ENCODE data around the gene SHISAL1. TPM values are rescaled to one million over a fixed set of nuclear protein-coding genes. Genes with fewer than 3 reads are reported as not detected.

The SHISAL1 gene
- polyA plus RNA-seq, 1 experiment = 2.4 TPM

DNA sequence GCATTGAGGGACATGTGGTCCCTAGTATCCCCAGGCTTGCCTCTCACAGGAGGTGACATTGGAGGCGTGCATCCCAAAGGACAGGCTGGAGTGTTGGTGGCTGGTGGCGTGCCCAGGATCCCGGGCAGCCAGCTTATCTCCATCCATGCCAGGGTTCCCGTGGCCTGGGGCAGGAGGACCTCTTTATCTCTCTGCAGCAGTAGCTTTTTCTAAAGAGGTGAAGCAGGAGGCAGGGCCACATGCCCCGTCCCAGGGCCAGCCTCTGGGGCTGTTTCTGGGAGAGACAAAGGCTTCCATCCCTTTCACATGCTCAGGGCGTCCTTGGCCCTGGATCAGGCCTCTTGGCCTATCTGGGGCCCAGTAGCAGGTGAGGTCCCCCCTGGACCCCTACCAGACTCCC, 112.3 kb downstream of the SHISAL1 start:
- peaks cover 21% of the 10 kb centered on the region for H3K27me3 ChIP-seq (ENCODE audit: control insufficient read depth, insufficient read depth, low read length)
- CTCF ChIA-PET = no interaction called here
- no peaks in the 10 kb centered on the region for H3K9me3 ChIP-seq (ENCODE audit: control insufficient read depth, insufficient read depth, low read length)
- no peak for DNase-seq (ENCODE audit: low read depth, low spot score)
- TF ChIP-seq, protein P1, sequence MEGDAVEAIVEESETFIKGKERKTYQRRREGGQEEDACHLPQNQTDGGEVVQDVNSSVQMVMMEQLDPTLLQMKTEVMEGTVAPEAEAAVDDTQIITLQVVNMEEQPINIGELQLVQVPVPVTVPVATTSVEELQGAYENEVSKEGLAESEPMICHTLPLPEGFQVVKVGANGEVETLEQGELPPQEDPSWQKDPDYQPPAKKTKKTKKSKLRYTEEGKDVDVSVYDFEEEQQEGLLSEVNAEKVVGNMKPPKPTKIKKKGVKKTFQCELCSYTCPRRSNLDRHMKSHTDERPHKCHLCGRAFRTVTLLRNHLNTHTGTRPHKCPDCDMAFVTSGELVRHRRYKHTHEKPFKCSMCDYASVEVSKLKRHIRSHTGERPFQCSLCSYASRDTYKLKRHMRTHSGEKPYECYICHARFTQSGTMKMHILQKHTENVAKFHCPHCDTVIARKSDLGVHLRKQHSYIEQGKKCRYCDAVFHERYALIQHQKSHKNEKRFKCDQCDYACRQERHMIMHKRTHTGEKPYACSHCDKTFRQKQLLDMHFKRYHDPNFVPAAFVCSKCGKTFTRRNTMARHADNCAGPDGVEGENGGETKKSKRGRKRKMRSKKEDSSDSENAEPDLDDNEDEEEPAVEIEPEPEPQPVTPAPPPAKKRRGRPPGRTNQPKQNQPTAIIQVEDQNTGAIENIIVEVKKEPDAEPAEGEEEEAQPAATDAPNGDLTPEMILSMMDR (IDR thresholded peaks at IDR 0.05; ENCODE audit: low read depth, low read length) = no peak
- POLR2A ChIA-PET = no interaction called here
- H3K4me3 ChIP-seq (ENCODE audit: low read depth, low read length) = no peak overlapping the region
- H3K27ac ChIP-seq (ENCODE audit: low read depth, low read length) = no peak overlapping the region

DNA sequence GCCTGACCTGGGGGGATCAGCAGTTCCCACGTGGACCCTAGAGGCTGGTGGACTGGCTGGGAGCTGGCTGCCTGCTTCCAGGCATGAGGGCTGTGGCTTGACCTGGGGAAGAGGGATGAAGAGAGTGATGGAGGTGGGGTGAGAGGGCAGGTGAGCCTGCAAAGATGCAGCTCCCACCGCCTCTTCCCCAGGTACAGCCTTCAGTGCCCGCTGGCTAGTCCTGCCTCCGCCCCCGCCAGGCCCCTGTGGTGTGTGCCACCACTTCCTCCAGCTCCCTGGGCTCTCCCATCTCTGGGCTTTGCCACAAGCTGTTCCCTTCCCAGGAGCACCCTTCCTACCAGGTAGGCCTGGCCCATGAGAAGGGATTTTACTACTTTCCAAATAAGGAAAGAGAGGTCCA, 112.9 kb downstream of the SHISAL1 start:
- POLR2A ChIA-PET = no interaction called here
- no peaks in the 10 kb centered on the region for H3K9me3 ChIP-seq (ENCODE audit: control insufficient read depth, insufficient read depth, low read length)
- no peak overlapping the region for H3K4me3 ChIP-seq (ENCODE audit: low read depth, low read length)
- peaks cover 27% of the 10 kb centered on the region for H3K27me3 ChIP-seq (ENCODE audit: control insufficient read depth, insufficient read depth, low read length)
- H3K27ac ChIP-seq (ENCODE audit: low read depth, low read length) = no peak overlapping the region
- CTCF ChIA-PET = no interaction called here
- no peak for DNase-seq (ENCODE audit: low read depth, low spot score)
- TF ChIP-seq, protein P1 (IDR thresholded peaks at IDR 0.05; ENCODE audit: low read depth, low read length) = no peak

DNA sequence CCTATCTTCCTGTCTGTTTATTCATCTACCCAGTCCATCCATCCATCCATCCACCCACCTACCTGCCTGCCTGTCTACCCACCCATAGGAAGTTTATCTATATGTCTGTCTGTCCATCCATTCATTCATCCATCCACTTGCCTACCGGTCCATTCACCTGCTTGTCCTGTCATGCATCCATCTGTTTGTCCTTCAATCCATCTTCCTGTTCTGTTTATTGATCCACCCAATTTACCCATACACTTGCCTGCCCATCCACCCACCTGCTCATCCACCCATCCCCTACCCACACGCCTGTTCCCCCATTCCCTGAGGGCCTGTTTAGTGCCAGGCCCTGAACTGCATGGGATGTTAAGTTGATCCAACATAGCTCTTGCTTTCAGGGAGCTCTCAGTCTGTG, 113.6 kb downstream of the SHISAL1 start:
- POLR2A ChIA-PET = no interaction called here
- no peak for DNase-seq (ENCODE audit: low read depth, low spot score)
- no peaks in the 10 kb centered on the region for H3K9me3 ChIP-seq (ENCODE audit: control insufficient read depth, insufficient read depth, low read length)
- CTCF ChIA-PET = no interaction called here
- H3K27me3 ChIP-seq (ENCODE audit: control insufficient read depth, insufficient read depth, low read length) = peaks cover 29% of the 10 kb centered on the region
- TF ChIP-seq, protein P1 (IDR thresholded peaks at IDR 0.05; ENCODE audit: low read depth, low read length) = no peak
- no peak overlapping the region for H3K4me3 ChIP-seq (ENCODE audit: low read depth, low read length)
- H3K27ac ChIP-seq (ENCODE audit: low read depth, low read length) = no peak overlapping the region

DNA sequence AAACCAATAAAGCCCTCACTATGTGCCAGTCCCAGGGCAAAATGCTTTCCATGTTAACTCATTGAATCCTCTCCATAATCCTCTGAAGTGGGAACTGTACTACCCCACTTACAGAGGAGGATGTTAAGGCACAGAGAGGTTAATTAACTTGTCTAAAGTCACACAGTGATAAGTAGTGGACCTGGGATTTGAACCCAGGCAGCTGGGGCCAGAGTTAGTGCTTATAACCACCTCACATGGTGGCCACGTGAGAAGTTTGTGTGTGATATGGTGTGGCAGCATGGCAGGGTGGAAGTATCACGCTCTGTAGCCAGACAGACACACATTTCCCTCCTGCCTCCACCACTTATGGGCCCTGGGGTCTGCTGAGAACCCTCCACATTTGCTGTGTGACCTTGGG, 115.5 kb downstream of the SHISAL1 start:
- peaks cover 29% of the 10 kb centered on the region for H3K27me3 ChIP-seq (ENCODE audit: control insufficient read depth, insufficient read depth, low read length)
- H3K9me3 ChIP-seq (ENCODE audit: control insufficient read depth, insufficient read depth, low read length) = peaks cover 6% of the 10 kb centered on the region; the same call in 1 of the 2 replicates
- no peak for DNase-seq (ENCODE audit: low read depth, low spot score)
- TF ChIP-seq, protein P1 (IDR thresholded peaks at IDR 0.05; ENCODE audit: low read depth, low read length) = no peak
- no peak overlapping the region for H3K4me3 ChIP-seq (ENCODE audit: low read depth, low read length)
- no peak overlapping the region for H3K27ac ChIP-seq (ENCODE audit: low read depth, low read length)
- ChIA-PET CTCF (no interaction called here), POLR2A (no interaction called here)

DNA sequence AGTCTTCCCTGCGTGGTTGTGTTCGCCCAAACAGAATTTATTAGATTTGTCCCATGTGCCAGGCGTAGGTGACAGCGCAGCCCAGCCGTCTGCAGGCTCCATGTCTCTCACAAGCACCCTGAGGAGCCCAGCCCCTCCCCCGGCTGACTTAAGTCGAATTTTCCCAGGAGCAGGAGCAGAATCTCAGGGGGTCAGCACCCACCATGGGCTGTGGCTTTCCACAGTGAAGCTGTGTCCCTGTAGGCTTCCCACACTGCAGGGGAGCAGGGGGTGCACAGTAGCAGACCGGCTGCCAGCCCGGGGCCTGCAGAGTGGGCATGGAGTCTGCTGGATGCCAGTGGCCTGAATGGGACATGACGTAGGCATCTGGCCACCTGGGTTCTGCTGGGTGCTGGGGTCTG, 116.0 kb downstream of the SHISAL1 start:
- CTCF ChIA-PET = no interaction called here
- POLR2A ChIA-PET = no interaction called here
- H3K27ac ChIP-seq (ENCODE audit: low read depth, low read length) = no peak overlapping the region
- TF ChIP-seq, protein P1 (IDR thresholded peaks at IDR 0.05; ENCODE audit: low read depth, low read length) = no peak
- H3K27me3 ChIP-seq (ENCODE audit: control insufficient read depth, insufficient read depth, low read length) = peaks cover 29% of the 10 kb centered on the region
- DNase-seq (ENCODE audit: low read depth, low spot score) = no peak
- peaks cover 7% of the 10 kb centered on the region; the same call in 1 of the 2 replicates for H3K9me3 ChIP-seq (ENCODE audit: control insufficient read depth, insufficient read depth, low read length)
- H3K4me3 ChIP-seq (ENCODE audit: low read depth, low read length) = no peak overlapping the region

All from AG04450 (cell line).